ENCODE data around the gene MTA2. TPM values are rescaled to one million over a fixed set of nuclear protein-coding genes. Genes with fewer than 3 reads are reported as not detected.

Gene MTA2
- total RNA-seq, 1 experiment from 2014 or later: 166 TPM

DNA sequence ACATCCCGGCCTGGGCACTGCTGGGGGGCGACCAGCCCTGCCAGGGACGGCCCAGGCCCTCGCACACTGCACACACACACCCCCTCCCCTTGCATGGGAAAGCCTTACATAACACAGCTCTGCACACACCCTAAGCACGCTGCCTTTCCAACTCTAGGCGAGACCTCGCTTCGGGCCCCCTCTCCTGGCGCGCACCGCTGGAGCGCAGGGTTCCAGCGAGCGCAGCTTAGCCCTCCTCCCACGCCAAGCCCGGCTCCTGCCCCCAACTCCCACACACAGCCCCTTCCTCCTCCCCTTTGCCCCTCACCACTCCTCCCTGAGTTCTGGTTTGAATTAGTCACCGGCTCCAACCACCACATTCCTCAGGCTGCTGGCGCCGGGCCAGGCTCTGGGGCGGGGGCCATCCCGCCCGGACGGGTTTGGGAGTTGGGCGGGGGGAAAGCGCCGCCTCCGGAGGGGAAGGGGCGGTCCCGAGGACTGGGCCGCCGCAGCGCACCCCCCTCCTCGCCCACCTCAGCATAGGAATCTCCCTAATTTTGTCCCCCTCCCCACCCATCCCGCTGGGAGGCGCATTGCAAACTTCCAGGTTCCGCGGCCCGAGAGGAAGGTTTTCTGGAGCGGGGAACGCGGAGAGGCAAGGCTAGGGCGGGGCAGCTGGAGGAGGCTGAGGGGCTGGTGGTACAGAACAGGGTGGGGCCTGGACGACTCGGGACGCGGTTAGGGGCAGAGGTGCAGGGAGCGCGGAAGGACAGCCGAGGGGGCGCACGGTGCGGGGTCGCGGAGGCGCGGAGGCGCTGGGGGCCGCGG, 56.0 kb downstream of the MTA2 start:
- Histone ChIP-seq H3K36me3 (replicated peaks; ENCODE audit: control insufficient read depth, insufficient read depth, low read length) (no peaks in the 10 kb centered on the region), H3K4me3 (ENCODE audit: insufficient read depth, low read depth, low read length) (peak overlapping the region; percentile 79), H3K27me3 (ENCODE audit: control insufficient read depth, insufficient read depth, low read length) (peaks cover 63% of the 10 kb centered on the region)
- peak; percentile 95 for DNase-seq

DNA sequence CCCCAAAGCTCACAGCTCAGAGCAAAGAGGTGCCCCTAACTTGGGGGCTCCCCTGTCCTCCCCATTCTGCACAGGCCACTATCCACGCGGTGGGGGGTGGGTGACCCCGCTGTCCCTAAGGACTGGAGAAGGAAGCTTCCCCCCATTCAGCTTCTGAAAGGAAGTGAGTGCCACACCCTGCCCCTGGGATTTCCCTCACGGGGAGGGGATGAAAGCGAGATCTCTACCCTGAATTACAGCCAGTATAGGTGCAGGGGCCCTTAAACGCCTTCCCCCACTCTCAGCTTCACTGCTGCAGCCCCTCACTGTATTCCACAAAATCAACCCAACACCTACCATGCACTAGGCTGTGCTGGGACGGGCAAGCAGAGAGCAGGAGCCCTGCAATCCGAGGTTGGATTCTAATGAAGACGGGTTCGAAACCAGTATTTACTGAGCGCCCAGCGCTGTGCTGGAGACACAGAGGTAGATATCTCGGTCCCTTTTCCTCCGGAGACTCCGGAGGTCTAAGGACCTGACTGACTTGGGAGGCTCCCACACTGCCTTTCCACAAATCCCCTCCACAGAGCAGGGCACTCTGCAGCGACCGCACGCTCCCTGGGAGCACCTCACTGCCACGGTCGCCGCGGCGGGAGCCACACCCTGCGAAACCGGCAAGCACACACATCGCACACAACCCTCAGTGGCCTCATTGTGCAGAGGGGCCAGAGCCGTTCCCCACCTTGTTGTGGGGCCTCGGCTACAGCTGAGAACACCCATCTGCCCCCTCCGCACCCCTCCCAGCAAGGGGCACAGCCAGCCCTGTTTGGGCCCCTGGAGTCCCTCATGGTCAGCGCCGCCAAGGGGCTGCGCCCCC, 56.9 kb downstream of the MTA2 start:
- Histone ChIP-seq H3K4me3 (ENCODE audit: insufficient read depth, low read depth, low read length) (peak overlapping the region; percentile 79), H3K36me3 (replicated peaks; ENCODE audit: control insufficient read depth, insufficient read depth, low read length) (no peaks in the 10 kb centered on the region), H3K27me3 (ENCODE audit: control insufficient read depth, insufficient read depth, low read length) (peaks cover 60% of the 10 kb centered on the region)
- DNase-seq: peak; percentile 66

DNA sequence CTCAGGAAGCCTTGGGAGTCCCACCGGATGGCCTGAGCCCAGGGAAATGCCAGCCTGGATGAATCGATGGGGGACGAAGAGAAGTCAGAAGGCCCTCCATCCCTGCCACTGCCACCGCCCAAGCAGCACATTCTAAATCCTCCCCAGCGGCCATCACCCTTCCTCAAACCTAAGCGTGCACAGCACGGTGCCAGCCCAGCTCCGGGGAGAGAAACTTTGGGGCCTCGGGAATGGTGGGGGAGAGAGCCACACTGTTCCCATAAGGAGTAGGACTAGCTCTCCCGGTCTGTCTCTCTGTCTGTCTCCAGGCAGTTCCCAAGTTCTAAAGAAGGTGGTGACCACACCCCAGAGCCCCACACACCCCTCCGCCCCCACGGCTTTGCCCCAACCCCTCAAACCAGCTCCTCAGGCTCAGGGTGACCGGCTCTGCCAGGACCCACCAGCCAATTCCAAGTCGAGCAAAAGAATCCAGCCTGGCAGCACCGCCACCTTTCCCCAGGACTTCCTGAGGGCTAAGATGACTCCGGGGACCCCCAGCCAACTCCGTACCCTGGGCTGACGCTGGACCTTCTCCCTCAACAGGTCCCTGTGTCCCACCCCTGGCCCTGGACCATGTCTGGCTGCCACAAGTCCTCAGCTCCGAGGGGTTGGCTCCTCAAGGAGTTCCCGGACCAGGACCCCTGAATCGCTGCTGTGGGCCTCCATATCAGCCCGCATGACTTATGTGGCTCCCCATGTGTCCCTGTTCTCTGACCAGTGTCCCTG, 57.8 kb downstream of the MTA2 start:
- Histone ChIP-seq H3K27me3 (ENCODE audit: control insufficient read depth, insufficient read depth, low read length) (peaks cover 57% of the 10 kb centered on the region), H3K36me3 (replicated peaks; ENCODE audit: control insufficient read depth, insufficient read depth, low read length) (no peaks in the 10 kb centered on the region), H3K4me3 (ENCODE audit: insufficient read depth, low read depth, low read length) (peak overlapping the region; percentile 79; the same call in 1 of the 2 replicates)
- peak; percentile 62 for DNase-seq

Other genes starting within 250 kb of the MTA2 start
- not detected in 2 replicates for gene SCGB1A1, start 182.8 kb downstream of the MTA2 start, total RNA-seq (2014; rRNA removed; shearing (Covaris generic))
- gene AHNAK, start 55.1 kb downstream of the MTA2 start, total RNA-seq (2014; rRNA removed; shearing (Covaris generic)): 8.3 and 11.2 TPM in 2 replicates
- gene EEF1G, start 28.0 kb downstream of the MTA2 start, total RNA-seq (2014; rRNA removed; shearing (Covaris generic)): 1,781 and 1,948 TPM in 2 replicates
- gene TUT1, start 10.3 kb downstream of the MTA2 start, total RNA-seq (2014; rRNA removed; shearing (Covaris generic)): 25.8 and 29.4 TPM in 2 replicates
- 28.0 and 29.3 TPM in 2 replicates for gene EML3, start 10.9 kb upstream of the MTA2 start, total RNA-seq (2014; rRNA removed; shearing (Covaris generic))
- gene ROM1, start 11.4 kb upstream of the MTA2 start, total RNA-seq (2014; rRNA removed; shearing (Covaris generic)): 1.1 and 2.5 TPM in 2 replicates
- 49.9 and 58.3 TPM in 2 replicates for gene B3GAT3, start 20.1 kb upstream of the MTA2 start, total RNA-seq (2014; rRNA removed; shearing (Covaris generic))
- gene GANAB, start 44.7 kb upstream of the MTA2 start, total RNA-seq (2014; rRNA removed; shearing (Covaris generic)): 173 and 181 TPM in 2 replicates
- gene INTS5, start 51.4 kb upstream of the MTA2 start, total RNA-seq (2014; rRNA removed; shearing (Covaris generic)): 19.5 and 26.1 TPM in 2 replicates
- gene C11orf98, start 63.3 kb upstream of the MTA2 start, total RNA-seq (2014; rRNA removed; shearing (Covaris generic)): 107 and 136 TPM in 2 replicates
- gene CSKMT, start 63.4 kb upstream of the MTA2 start, total RNA-seq (2014; rRNA removed; shearing (Covaris generic)): 24.7 and 38.1 TPM in 2 replicates
- 19.0 and 22.4 TPM in 2 replicates for gene UQCC3, start 69.8 kb upstream of the MTA2 start, total RNA-seq (2014; rRNA removed; shearing (Covaris generic))
- gene LBHD1, start 70.4 kb upstream of the MTA2 start, total RNA-seq (2014; rRNA removed; shearing (Covaris generic)): 2.7 and 4.5 TPM in 2 replicates
- gene UBXN1, start 77.2 kb upstream of the MTA2 start, total RNA-seq (2014; rRNA removed; shearing (Covaris generic)): 79.2 and 81.2 TPM in 2 replicates
- gene LRRN4CL, start 87.7 kb upstream of the MTA2 start, total RNA-seq (2014; rRNA removed; shearing (Covaris generic)): 0.14 and 0.30 TPM in 2 replicates
- gene BSCL2, start 105.6 kb upstream of the MTA2 start, total RNA-seq (2014; rRNA removed; shearing (Covaris generic)): 169 and 200 TPM in 2 replicates
- gene GNG3, start 105.8 kb upstream of the MTA2 start, total RNA-seq (2014; rRNA removed; shearing (Covaris generic)): 0.33 and 3.1 TPM in 2 replicates
- gene HNRNPUL2, start 125.6 kb upstream of the MTA2 start, total RNA-seq (2014; rRNA removed; shearing (Covaris generic)): 7.3 and 10.1 TPM in 2 replicates
- gene TTC9C, start 126.6 kb upstream of the MTA2 start, total RNA-seq (2014; rRNA removed; shearing (Covaris generic)): 45.1 and 63.1 TPM in 2 replicates
- 26.8 and 42.0 TPM in 2 replicates for gene ZBTB3, start 152.3 kb upstream of the MTA2 start, total RNA-seq (2014; rRNA removed; shearing (Covaris generic))
- gene POLR2G, start 159.7 kb upstream of the MTA2 start, total RNA-seq (2014; rRNA removed; shearing (Covaris generic)): 155 and 172 TPM in 2 replicates
- gene TAF6L, start 169.5 kb upstream of the MTA2 start, total RNA-seq (2014; rRNA removed; shearing (Covaris generic)): 32.1 and 42.9 TPM in 2 replicates
- 50.1 and 55.2 TPM in 2 replicates for gene TMEM179B, start 185.5 kb upstream of the MTA2 start, total RNA-seq (2014; rRNA removed; shearing (Covaris generic))
- gene TMEM223, start 190.1 kb upstream of the MTA2 start, total RNA-seq (2014; rRNA removed; shearing (Covaris generic)): 30.2 and 42.1 TPM in 2 replicates
- 19.1 and 19.3 TPM in 2 replicates for gene NXF1, start 203.6 kb upstream of the MTA2 start, total RNA-seq (2014; rRNA removed; shearing (Covaris generic))
- gene STX5, start 230.2 kb upstream of the MTA2 start, total RNA-seq (2014; rRNA removed; shearing (Covaris generic)): 24.0 and 29.0 TPM in 2 replicates
- gene TEX54, start 231.0 kb upstream of the MTA2 start, total RNA-seq (2014; rRNA removed; shearing (Covaris generic)): not detected in 2 replicates
- 153 and 160 TPM in 2 replicates for gene WDR74, start 237.7 kb upstream of the MTA2 start, total RNA-seq (2014; rRNA removed; shearing (Covaris generic))

Measured in H7 (cell line).